HL-60 (cell line): ENCODE data around the gene TRIM13.

Experiments used
- SPI1 ChIP-seq: IDR thresholded peaks from 2 replicates; pipeline ENCODE4 v1.6.1; 2012; ENCODE audit warnings: low read depth, mild to moderate bottlenecking, borderline replicate concordance
- TF ChIP-seq, protein P1 (sequence below): IDR thresholded peaks from one replicate; pipeline ENCODE4 v1.5.1; 2011; ENCODE audit warnings: low read length, control low read depth, inconsistent platforms; ENCODE audit not compliant: insufficient read depth

DNA sequence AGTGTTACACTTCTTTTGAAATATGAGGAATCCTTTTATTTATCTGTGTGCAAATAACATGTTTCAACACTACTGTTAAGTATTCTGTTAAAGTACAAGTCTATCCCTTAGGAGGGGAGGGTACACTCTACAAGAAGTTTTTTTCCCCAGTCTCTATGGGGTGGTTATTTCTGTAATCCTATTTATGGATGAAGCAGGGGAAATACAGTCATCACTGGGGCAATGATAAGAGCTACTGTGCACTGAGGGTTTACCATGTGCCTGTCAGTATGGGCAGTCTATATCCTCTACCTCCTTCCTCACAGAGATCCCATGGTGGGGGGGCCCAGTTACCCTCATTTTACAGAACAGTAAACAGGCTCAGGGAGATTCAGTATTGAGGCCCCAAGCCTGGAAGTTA, 16.6 kb upstream of the TRIM13 start:
- TF ChIP-seq SPI1 = no peak
- TF ChIP-seq, protein P1, sequence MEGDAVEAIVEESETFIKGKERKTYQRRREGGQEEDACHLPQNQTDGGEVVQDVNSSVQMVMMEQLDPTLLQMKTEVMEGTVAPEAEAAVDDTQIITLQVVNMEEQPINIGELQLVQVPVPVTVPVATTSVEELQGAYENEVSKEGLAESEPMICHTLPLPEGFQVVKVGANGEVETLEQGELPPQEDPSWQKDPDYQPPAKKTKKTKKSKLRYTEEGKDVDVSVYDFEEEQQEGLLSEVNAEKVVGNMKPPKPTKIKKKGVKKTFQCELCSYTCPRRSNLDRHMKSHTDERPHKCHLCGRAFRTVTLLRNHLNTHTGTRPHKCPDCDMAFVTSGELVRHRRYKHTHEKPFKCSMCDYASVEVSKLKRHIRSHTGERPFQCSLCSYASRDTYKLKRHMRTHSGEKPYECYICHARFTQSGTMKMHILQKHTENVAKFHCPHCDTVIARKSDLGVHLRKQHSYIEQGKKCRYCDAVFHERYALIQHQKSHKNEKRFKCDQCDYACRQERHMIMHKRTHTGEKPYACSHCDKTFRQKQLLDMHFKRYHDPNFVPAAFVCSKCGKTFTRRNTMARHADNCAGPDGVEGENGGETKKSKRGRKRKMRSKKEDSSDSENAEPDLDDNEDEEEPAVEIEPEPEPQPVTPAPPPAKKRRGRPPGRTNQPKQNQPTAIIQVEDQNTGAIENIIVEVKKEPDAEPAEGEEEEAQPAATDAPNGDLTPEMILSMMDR = no peak
